ENCODE data around the gene ADAM23. TPM values are rescaled to one million over a fixed set of nuclear protein-coding genes. Genes with fewer than 3 reads are reported as not detected.

Gene ADAM23
- polyA plus RNA-seq, 4 donors: 4.8 to 6.6 (median 5.3) TPM

DNA sequence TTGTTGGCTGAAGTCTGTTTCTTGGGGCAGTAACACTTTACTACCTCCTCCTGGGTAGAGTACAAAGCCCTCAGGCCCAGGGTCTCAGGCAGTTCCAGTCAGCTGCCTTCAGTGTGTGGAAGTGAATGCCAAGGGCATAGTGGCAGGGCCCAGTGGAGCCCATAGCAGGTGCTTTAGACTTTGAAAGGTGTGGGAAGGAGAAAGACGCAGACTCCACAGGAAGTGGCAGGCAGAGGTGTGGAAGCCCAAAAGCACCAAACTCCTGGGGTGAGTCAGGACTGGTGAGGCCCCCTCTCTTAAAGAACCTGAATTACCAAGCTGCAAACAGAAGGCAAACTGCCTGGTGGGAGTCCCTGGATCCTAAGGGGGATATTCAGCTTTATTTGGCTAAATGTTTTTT is 45.3 kb downstream of the ADAM23 start:
- no peak for DNase-seq (ENCODE audit: low read depth in 4 of 4, low spot score in 3 of 4)

DNA sequence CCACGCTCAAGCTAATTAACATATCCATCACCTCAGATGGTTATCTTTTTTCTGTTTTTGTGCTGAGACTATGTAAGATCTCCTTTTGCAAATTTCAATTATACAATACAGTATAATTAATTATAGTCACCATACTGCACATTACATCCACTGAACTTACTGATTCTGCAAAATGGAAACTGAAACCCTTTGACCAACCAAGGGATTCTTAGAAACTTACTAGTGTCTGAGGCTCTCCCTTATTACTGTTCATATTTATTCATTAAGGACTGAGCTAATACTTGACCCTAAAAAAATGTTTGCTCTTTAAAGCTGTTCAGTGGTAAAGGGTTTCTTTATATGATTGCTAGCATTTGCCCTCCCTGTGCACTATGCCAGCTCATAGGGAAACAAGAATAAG is 50.7 kb downstream of the ADAM23 start:
- no peak for DNase-seq (ENCODE audit: low read depth in 4 of 4, low spot score in 3 of 4)

DNA sequence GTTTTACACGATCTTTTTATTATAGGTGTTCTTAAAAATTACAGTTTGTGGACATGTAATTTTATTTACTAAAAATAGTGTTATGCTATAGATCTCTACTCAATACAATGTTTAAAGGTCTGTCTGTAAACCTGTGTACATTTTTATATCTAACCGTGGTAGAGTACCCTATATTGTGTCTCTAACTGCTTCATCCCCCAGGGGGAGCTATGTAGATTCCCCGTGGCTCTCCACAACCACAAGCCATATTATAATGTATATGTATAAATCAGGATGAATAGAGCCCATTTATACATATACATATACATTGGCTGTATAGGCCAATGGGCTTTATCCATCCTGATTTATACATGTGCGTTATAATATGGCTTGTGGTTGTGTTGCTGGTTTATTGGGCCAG is 59.4 kb downstream of the ADAM23 start:
- DNase-seq (ENCODE audit: low read depth in 4 of 4, low spot score in 3 of 4): no peak

DNA sequence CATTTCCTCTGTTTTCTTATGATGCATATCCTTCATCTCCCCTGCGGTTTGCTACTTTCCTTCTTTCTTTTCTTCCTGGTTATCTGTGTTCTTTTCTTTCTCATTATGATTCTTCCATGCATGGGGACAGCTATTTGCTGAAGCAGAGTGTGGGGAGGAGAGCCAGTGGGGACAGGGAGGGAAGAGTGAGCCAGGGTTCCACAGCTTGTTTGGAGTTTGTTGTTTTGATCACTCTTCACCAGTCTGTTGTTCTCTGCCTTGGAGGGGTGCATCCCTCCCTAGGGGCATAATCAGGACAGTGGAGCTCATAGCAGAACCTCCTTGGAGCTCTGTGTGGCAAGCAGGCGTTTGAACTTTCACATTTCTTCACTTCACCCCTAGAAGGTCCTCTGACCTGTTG is 68.0 kb downstream of the ADAM23 start:
- no peak for DNase-seq (ENCODE audit: low read depth in 4 of 4, low spot score in 3 of 4)

DNA sequence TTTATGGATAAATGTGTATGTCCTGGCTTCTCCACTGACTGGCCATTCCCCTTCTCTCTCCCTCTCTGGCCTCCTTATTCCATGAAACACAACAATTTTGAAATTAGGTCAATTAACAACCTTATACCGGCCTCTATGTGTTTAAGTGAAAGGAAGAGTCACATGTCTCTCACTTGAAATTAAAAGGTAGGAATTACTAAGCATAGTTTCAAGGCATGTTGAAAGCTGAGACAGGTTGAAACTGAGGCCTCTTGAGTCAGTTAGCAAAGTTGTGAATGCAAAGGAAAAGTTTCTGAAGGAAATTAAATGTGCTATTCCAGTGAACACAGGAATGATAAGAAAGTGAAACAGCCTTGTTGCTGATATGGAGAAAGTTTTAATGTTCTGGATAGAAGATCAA is 69.7 kb downstream of the ADAM23 start:
- no peak for DNase-seq (ENCODE audit: low read depth in 4 of 4, low spot score in 3 of 4)

DNA sequence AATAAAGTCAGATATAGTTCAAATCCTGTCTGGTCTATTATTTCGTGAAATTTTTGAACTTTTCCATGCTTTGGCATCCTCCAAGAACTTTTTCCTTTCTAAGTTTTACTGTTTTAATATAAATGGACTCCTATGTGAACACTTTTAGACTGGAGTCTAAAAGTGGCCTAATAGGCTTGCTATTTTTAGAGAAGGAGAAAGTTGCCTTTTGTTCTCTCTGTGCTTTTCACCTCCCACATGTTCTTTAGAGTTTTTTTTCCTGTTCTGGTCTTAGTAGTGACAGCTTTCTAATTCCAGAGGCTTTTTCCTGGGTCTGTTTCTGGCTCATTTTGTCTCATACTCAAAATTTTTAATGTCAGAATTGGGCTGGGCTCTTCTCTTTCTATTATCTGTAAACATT is 72.2 kb downstream of the ADAM23 start:
- DNase-seq (ENCODE audit: low read depth in 4 of 4, low spot score in 3 of 4): no peak

DNA sequence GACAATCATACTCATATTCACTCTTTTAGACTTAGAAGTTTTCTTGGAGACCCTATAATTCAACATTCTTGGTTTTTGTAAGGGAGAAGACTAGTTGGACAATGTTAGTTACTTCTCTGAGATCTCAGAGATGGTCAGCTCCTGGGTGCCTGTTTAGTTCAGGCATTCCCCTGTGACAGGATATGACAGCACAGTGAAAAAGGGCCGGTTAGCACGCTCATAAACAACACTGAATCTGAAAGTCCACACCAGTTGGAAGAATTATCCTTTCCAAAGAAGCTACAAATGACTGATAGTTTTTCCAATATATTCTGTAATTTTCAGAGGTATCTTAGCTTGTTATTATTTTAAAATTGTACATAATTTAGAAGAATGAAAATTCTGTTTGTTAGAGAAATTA is 75.7 kb downstream of the ADAM23 start:
- no peak for DNase-seq (ENCODE audit: low read depth in 4 of 4, low spot score in 3 of 4)

DNA sequence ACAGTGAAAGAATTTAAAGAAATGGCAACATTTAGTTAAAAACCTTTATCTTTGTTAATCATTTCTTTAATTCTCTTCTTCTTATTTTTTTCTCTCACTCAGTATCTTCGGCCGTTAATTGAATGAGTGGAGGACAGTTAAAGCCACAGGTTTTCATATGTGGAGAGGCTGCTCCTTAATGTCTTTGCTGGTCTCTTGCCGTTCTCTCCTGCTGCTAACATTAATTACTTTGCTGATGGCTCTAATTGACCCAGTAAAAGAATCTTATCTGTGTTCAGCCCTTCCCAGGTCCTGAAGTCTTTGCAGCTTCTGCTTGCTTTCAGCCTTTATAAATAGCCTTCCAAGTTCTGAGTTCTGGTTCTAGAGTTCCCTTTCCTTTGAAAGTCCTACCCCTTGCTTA is 77.1 kb downstream of the ADAM23 start:
- no peak for DNase-seq (ENCODE audit: low read depth in 4 of 4, low spot score in 3 of 4)

DNA sequence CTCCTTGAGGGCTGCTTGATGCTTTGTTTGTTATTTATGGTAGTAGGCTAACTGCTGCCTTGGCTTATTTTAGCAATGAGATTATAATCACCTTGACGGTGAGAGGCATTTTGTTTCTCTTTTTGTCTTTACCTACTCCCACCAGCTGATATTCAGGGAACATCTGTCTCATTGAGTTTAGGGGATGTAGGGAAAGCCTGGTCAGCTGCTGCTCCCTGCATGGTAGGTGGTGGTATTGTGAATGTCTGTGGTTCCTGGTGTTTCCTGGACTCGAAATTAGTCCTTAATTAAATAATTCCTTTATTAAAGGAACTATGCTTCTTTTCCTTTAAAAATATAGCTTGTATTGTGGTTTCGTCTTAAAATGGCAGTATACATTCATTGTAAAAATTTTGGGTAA is 77.8 kb downstream of the ADAM23 start:
- no peak for DNase-seq (ENCODE audit: low read depth in 4 of 4, low spot score in 3 of 4)

DNA sequence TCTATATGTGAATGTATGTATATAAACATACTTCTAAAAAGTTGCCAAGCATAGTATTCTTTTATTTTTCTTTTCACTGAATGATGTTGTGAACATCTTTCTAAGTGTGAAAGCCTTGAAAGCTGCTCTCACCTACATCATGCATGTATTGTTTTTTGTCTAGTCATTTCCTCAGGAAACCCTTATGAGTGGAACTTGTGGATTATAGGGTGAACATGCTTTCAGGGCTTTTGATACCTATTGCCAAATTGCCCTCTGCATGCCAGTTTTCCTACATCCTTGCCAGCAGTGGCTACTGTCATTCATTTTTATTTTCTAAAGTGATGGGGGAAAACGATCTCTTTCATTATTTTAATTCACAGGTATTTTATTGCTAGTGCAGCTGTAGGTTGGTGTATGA is 78.3 kb downstream of the ADAM23 start:
- DNase-seq (ENCODE audit: low read depth in 4 of 4, low spot score in 3 of 4): no peak

DNA sequence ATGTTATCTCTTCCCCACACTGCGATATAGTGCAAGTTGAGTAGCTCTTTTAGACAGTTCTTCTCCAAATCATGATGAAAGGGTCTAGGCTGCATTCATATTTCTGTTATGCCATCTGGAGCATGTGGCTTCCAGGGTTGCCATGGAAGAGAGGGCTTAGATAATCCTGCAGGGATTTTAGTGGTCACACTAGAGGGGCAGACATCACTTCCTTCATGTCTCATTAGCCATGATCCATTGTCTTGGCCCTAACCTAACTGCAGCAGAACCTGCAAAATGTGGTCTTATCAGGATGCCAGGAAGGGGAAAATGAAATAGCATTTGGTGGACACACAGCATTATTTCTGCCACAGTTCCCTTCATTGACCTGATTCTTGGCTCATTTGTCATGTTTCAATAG is 83.1 kb downstream of the ADAM23 start:
- DNase-seq (ENCODE audit: low read depth in 4 of 4, low spot score in 3 of 4): no peak

DNA sequence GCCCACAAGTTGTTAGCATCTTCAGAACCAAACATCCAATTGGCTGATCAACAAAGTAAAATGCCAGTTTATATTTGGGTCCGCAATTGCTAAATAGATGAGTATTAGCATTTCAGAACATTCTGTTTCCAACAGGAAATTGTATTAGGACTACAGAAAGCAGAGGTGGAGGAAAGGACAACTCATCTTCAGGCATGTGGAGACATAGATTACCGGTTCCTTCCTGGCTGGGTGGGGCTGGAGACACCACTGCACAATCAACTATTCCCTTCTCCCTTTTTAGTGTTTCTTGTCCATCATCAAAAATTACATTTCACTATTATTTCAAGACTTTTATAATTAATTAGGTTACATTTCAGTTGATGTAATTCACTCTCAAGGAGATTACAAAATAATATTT is 83.8 kb downstream of the ADAM23 start:
- no peak for DNase-seq (ENCODE audit: low read depth in 4 of 4, low spot score in 3 of 4)

DNA sequence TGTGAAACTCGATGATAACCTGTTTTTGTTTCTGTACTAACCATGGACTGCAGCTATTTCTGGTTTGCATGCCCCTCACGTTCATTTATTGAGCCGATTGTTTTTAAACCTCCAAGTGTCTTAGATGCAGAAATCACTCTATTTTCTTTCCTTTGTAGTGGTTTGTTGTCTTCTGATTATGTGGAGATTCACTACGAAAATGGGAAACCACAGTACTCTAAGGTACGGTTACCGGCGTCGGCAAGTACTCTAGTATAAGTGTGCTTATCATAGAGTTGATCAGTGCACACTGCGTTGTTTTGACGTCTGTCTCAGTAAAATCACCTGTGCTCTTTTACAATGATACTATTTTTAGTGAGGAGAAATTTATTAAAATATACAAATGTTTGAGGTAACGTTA is 87.4 kb downstream of the ADAM23 start:
- DNase-seq (ENCODE audit: low read depth in 4 of 4, low spot score in 3 of 4): no peak

DNA sequence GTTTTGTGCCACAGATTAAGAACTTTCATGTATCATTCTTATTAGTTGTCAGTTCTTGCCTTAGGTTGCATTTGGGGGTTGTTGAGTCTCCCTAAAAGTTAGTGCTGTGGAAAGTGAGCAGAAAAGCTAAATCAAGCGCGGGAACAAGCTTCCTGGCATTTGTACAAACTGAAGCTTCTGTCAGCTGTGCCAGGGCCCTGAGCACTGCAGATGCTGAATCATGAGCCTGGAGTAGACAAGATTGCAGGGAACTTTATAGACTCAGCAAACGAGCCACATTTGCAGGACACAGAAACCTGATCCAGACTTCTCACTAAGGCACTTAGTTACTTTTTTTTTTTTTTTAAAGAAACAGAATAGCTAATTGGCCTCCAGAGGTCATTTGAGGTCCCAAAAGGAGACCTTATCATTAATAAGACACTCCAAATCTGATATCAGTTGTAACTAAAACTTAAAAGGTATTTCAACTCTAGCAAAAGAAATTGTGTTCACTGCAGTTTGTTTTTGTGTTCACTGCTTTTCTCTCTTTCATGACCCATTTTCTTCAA is 88.7 kb downstream of the ADAM23 start:
- DNase-seq (ENCODE audit: low read depth in 4 of 4, low spot score in 3 of 4): no peak

DNA sequence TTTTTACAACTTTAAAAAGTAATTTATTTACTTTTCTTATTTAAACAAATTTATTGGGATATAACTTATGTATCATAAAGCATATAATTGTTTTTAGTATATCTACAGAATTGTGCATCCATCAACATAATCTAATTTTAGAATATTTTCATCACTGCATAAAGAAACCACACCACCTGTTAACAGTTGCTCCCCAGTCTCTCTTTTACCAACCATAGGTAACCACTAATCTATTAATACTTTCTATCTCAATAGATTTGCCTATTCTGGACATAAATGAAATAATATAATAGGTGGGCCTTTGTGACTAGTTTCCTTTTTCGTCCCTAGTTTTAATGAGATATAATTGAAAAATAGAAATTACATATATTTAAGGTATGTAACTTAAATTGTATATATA is 90.6 kb downstream of the ADAM23 start:
- no peak for DNase-seq (ENCODE audit: low read depth in 4 of 4, low spot score in 3 of 4)

DNA sequence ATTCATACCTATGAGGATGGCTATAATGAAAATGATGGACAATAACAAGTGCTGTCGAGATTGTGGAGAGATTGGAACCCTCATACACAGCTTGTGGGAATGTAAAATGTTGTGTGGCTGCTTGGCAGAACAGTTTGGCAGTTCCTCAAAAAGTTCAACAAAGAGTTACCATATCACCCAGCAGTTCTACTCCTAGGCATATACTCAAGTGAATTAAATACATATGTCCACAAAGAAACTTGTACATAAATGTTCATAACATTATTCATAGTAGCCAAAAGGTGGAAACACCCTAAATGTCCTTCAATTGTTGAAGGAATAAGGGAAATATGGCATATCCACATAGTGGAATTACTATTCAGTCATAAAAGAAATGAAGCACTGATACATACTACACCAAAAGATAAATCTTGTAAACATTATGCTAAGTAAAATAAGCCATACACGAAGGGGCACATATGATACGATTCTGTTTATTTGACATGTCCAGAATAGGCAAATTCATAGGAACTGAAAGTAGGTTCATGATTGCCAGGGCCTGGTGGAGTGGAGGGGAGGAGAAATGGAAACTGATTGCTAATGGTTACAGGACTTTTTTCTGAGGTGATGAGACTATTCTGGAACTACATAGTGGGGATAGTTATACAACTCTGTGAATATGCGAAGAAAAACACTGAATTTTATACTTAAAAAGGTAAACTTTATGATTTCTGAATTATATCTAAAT is 92.1 kb downstream of the ADAM23 start:
- no peak for DNase-seq (ENCODE audit: low read depth in 4 of 4, low spot score in 3 of 4)

DNA sequence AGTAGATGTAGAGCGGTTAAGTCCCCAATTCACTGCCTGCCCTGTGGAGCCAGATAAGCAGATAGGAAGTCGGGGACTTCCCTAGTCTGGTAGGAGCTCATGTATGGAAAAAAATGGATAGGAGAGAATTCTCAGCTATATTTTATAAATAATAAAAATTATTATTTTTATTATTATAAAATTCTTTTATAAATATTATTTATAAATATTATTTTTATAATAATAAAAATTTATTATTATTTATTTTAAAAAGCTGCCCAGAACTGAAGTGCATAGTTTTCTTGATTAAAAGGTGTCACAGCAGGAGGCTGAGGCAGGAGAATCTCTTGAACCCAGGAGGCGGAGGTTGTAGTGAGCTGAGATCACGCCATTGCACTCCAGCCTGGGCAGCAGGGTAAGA is 97.4 kb downstream of the ADAM23 start:
- no peak for DNase-seq (ENCODE audit: low read depth in 4 of 4, low spot score in 3 of 4)

DNA sequence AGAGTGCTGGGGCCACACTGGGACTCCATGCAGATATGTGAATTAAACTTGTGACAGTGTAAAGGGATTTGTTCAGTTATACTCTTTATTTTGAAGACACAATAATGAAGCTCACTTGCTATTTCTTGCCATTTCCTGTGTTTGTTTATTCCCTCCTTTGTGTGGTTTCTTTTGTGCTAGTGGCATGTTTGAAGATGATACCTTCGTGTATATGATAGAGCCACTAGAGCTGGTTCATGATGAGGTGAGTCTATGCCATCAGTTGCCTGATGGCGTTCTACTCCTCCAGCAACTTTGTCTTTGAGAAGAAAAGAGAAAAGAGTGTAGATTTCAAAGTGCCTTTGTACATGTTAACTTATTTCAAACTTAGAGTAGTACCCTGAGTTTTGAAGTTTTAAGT is 99.7 kb downstream of the ADAM23 start:
- no peak for DNase-seq (ENCODE audit: low read depth in 4 of 4, low spot score in 3 of 4)

DNA sequence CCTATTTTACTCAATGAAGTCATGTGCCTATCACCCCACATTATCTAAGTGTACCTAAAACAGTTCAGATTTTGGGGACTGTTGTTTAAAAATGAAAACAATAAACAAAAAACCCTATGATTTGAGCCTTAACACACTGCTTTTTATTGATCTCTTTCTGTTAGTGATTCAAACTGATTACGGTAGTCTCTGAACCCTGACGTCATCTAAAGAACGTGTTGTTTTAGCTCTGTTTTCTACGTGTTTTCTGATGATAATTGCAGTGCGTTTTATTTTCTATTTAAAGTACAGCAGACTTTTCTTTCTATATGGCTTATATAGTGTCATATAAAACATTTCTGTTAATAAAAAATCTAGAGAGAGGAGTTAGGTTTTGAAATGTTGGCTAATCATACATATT is 105.1 kb downstream of the ADAM23 start:
- no peak for DNase-seq (ENCODE audit: low read depth in 4 of 4, low spot score in 3 of 4)

DNA sequence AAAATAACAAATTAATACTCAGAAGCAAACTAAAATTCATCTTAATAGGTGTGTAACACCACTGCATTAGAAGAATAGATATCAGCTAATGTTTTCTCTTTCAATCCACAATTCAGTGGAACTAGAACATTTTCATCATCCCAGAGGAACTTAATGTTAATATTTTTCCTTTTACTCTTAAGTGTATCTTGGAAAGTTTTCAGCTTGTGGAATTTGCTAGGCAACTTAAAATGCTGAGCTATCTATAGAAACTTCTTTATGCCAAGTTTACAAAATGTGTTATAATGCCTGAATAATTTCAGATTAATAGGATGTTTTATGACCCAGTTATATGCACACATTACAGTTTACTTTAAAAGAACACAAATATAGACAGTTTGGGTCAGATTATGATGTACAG is 112.4 kb downstream of the ADAM23 start:
- no peak for DNase-seq (ENCODE audit: low read depth in 4 of 4, low spot score in 3 of 4)

DNA sequence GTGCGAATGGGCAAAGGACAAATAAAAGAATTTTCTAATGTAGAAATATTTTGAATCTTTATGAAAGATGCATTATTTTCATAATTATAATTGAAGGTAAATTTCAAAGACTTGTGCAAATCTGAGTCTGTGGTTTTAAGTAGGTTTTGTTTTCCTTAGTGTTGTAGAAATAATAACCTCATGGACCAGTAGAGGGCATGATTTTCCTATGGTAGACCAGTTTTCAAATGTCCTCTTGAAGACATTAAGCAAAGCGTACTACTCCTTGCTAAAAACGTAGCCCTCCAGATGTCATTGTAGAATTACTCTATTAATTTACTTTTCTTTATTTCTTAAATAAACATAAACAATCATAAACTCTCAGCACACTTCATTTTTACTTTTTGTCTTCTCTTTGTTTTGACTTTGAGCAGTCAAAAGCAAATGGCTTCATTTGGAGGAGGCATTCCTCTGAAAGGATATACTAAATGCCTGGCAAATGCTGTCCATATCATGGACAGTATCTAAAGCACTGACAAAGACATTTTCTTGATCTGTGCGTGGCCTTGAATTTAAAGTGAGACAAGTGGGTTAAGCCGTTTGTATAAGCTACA is 113.1 kb downstream of the ADAM23 start:
- peak; percentile 2 to 11 (median 5) for DNase-seq (ENCODE audit: low read depth in 4 of 4, low spot score in 3 of 4)

DNA sequence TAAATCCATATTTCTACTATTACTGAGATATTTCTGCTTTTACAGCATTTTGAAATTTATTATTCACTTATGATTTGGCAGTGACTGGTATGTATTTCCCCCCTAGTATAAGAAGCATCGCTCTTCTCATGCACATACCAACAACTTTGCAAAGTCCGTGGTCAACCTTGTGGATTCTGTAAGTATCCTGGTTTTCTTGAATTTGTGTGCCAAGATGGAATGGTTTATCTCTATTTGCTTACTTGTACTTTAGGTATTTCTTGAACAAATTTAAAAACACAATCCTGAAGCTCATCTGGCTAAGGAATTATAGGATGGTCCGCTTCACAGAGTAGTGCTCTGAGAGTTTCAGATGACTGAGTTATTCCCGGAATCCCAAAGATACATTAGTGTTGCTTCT is 114.0 kb downstream of the ADAM23 start:
- DNase-seq (ENCODE audit: low read depth in 4 of 4, low spot score in 3 of 4): no peak

DNA sequence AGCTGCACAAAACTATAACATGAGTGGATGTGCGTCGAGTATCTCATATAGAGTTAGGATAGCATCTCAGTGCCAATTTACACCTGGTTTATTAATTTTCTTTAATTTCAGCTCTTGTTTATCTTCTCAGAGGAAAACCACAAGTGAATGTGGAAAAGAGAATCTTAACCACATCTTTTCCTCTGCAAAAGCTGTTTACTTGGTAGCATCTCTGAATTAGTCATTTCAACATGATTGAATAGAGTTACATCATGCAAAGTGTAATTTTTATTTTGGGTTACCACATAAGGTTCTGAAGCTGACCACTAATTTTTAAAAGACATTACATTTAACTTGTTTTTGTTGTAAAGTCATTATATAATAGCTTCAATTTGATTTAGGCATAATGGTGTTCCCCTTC is 115.2 kb downstream of the ADAM23 start:
- DNase-seq (ENCODE audit: low read depth in 4 of 4, low spot score in 3 of 4): no peak

All from right renal pelvis (tissue), 4 donors.